GM12878 (cell line): ENCODE data around the gene CAMK2D.

Source experiments
- BRCA1 ChIP-seq: IDR thresholded peaks from 2 replicates; pipeline ENCODE4 v1.6.1; 2011; ENCODE audit warnings: low read depth, low read length, improper control_type of control experiment
- CHD2 ChIP-seq: IDR thresholded peaks from 2 replicates; pipeline ENCODE4 v1.6.1; 2011; ENCODE audit warnings: low read depth, low read length, improper control_type of control experiment, borderline replicate concordance
- NR2C1 ChIP-seq: fragments of 450-650 bp; IDR thresholded peaks from 2 replicates; pipeline ENCODE4 v1.6.1; 2017; ENCODE audit warnings: antibody characterized with exemption, mild to moderate bottlenecking, moderate library complexity
- POLR2A ChIP-seq: IDR thresholded peaks from 2 replicates; pipeline ENCODE4 v1.6.1; 2011; ENCODE audit warnings: low read depth, mild to moderate bottlenecking, low read length
- SMC3 ChIP-seq: IDR thresholded peaks from 2 replicates; pipeline ENCODE4 v1.6.1; 2011; ENCODE audit warnings: low read length, improper control_type of control experiment, borderline replicate concordance
- TAF1 ChIP-seq: IDR thresholded peaks from 2 replicates; pipeline ENCODE4 v1.6.1; 2011; ENCODE audit warnings: mild to moderate bottlenecking, low read depth, low read length, borderline replicate concordance
- TF ChIP-seq, protein P1 (sequence below): IDR thresholded peaks from 2 replicates; pipeline ENCODE4 v1.6.1; 2012; ENCODE audit warnings: mild to moderate bottlenecking, low read depth, low read length
- TF ChIP-seq, protein P2 (sequence below): IDR thresholded peaks from 2 replicates; pipeline ENCODE4 v1.6.1; 2011; ENCODE audit warnings: mild to moderate bottlenecking, low read depth, low read length, moderate library complexity; ENCODE audit not compliant: insufficient replicate concordance
- TF ChIP-seq, protein P3 (sequence below), 3 experiments: IDR thresholded peaks in 2 of 3; conservative IDR thresholded peaks in 1 of 3; 2 replicates each; pipeline ENCODE4 v1.5.1; 2011; ENCODE audit warnings: low read depth in 3 of 3, low read length in 3 of 3, mild to moderate bottlenecking in 3 of 3, control low read depth in 2 of 3, moderate library complexity in 2 of 3, inconsistent platforms in 1 of 3, mixed read lengths in 1 of 3; ENCODE audit not compliant: control insufficient read depth in 2 of 3, insufficient read depth in 1 of 3; ENCODE audit errors: extremely low read depth in 1 of 3

DNA sequence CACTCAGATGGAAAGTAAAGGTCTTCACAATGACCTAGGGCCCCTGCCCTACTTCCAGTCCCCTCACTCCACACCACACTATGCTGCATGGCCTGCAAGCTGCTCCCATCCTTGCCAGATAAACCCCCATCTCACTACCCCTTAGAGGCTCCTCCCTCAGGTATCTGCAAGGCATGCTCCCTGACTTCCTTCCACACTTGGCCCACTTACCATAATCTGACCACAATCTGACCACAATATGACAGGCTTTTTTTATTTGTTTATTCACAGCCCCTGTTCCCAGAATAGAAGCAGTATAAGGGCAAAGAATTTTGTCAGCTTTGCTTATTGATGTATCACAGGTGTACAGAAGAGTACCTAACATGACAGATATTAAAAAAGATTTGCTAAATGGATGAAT lies 124.7 kb downstream of the CAMK2D start:
- TF ChIP-seq, protein P1, sequence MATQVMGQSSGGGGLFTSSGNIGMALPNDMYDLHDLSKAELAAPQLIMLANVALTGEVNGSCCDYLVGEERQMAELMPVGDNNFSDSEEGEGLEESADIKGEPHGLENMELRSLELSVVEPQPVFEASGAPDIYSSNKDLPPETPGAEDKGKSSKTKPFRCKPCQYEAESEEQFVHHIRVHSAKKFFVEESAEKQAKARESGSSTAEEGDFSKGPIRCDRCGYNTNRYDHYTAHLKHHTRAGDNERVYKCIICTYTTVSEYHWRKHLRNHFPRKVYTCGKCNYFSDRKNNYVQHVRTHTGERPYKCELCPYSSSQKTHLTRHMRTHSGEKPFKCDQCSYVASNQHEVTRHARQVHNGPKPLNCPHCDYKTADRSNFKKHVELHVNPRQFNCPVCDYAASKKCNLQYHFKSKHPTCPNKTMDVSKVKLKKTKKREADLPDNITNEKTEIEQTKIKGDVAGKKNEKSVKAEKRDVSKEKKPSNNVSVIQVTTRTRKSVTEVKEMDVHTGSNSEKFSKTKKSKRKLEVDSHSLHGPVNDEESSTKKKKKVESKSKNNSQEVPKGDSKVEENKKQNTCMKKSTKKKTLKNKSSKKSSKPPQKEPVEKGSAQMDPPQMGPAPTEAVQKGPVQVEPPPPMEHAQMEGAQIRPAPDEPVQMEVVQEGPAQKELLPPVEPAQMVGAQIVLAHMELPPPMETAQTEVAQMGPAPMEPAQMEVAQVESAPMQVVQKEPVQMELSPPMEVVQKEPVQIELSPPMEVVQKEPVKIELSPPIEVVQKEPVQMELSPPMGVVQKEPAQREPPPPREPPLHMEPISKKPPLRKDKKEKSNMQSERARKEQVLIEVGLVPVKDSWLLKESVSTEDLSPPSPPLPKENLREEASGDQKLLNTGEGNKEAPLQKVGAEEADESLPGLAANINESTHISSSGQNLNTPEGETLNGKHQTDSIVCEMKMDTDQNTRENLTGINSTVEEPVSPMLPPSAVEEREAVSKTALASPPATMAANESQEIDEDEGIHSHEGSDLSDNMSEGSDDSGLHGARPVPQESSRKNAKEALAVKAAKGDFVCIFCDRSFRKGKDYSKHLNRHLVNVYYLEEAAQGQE: no peak
- TF ChIP-seq NR2C1 (no peak), BRCA1 (no peak), POLR2A (no peak), TAF1 (no peak), SMC3 (no peak), CHD2 (no peak)
- TF ChIP-seq, protein P2, sequence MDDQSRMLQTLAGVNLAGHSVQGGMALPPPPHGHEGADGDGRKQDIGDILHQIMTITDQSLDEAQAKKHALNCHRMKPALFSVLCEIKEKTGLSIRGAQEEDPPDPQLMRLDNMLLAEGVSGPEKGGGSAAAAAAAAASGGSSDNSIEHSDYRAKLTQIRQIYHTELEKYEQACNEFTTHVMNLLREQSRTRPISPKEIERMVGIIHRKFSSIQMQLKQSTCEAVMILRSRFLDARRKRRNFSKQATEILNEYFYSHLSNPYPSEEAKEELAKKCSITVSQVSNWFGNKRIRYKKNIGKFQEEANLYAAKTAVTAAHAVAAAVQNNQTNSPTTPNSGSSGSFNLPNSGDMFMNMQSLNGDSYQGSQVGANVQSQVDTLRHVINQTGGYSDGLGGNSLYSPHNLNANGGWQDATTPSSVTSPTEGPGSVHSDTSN: no peak
- TF ChIP-seq, protein P3, sequence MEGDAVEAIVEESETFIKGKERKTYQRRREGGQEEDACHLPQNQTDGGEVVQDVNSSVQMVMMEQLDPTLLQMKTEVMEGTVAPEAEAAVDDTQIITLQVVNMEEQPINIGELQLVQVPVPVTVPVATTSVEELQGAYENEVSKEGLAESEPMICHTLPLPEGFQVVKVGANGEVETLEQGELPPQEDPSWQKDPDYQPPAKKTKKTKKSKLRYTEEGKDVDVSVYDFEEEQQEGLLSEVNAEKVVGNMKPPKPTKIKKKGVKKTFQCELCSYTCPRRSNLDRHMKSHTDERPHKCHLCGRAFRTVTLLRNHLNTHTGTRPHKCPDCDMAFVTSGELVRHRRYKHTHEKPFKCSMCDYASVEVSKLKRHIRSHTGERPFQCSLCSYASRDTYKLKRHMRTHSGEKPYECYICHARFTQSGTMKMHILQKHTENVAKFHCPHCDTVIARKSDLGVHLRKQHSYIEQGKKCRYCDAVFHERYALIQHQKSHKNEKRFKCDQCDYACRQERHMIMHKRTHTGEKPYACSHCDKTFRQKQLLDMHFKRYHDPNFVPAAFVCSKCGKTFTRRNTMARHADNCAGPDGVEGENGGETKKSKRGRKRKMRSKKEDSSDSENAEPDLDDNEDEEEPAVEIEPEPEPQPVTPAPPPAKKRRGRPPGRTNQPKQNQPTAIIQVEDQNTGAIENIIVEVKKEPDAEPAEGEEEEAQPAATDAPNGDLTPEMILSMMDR (IDR thresholded peaks at IDR 0.05 in 2 of 3, conservative IDR thresholded peaks at IDR 0.05 in 1 of 3; ENCODE audit: control insufficient read depth in 2 of 3, extremely low read depth in 1 of 3, insufficient read depth in 1 of 3, low read depth in 3 of 3, low read length in 3 of 3): no peak
